HUES6 (cell line): Measurements from ENCODE around the gene DLX6.

Source experiments
- H3K27ac ChIP-seq: 2 replicates; pipeline ENCODE4 v1.7.0; 2013; ENCODE audit warnings: low read depth, mild to moderate bottlenecking, low read length, inconsistent platforms
- H3K27me3 ChIP-seq: 2 replicates; pipeline ENCODE4 v1.6.1; 2013; ENCODE audit warnings: low read length; ENCODE audit not compliant: control insufficient read depth, insufficient read depth
- H3K36me3 ChIP-seq: 2 replicates; pipeline ENCODE4 v1.6.1; 2013; ENCODE audit warnings: low read length; ENCODE audit not compliant: control insufficient read depth, insufficient read depth
- H3K4me1 ChIP-seq: 2 replicates; pipeline ENCODE4 v1.6.1; 2013; ENCODE audit warnings: low read length; ENCODE audit not compliant: control insufficient read depth, insufficient read depth
- H3K4me3 ChIP-seq: 2 replicates; pipeline ENCODE4 v1.5.1; 2013; ENCODE audit warnings: low read depth, low read length
- H3K9ac ChIP-seq: one replicate; pipeline ENCODE4 v1.6.1; 2013; ENCODE audit warnings: mild to moderate bottlenecking, low read length
- H3K9me3 ChIP-seq: 2 replicates; pipeline ENCODE4 v1.6.1; 2013; ENCODE audit warnings: low read depth, low read length; ENCODE audit not compliant: control insufficient read depth, insufficient read depth

Gene DLX6

GRCh38 chr7:96985992-96986391 is 19.4 kb upstream of the DLX6 start:
- Histone ChIP-seq H3K36me3 (no peaks in the 10 kb centered on the region), H3K27me3 (peaks cover 70% of the 10 kb centered on the region), H3K4me3 (no peak overlapping the region), H3K9ac (no peak overlapping the region), H3K9me3 (no peaks in the 10 kb centered on the region), H3K4me1 (peaks cover 16% of the 10 kb centered on the region; the same call in 1 of the 2 replicates), H3K27ac (no peak overlapping the region)

GRCh38 chr7:96986901-96987300 is 18.5 kb upstream of the DLX6 start:
- H3K27ac ChIP-seq, result no peak overlapping the region
- peaks cover 17% of the 10 kb centered on the region; the same call in 1 of the 2 replicates for H3K4me1 ChIP-seq
- no peaks in the 10 kb centered on the region for H3K9me3 ChIP-seq
- peaks cover 79% of the 10 kb centered on the region for H3K27me3 ChIP-seq
- H3K4me3 ChIP-seq, result no peak overlapping the region
- no peak overlapping the region for H3K9ac ChIP-seq
- no peaks in the 10 kb centered on the region for H3K36me3 ChIP-seq

GRCh38 chr7:96987719-96988118 is 17.6 kb upstream of the DLX6 start:
- Histone ChIP-seq H3K27me3 (peaks cover 87% of the 10 kb centered on the region), H3K4me3 (no peak overlapping the region), H3K4me1 (peaks cover 26% of the 10 kb centered on the region), H3K9me3 (no peaks in the 10 kb centered on the region), H3K27ac (no peak overlapping the region), H3K36me3 (no peaks in the 10 kb centered on the region), H3K9ac (no peak overlapping the region)

- H3K4me3 ChIP-seq, result peak overlapping the region; percentile 44
- peaks cover 29% of the 10 kb centered on the region for H3K4me1 ChIP-seq
- peaks cover 92% of the 10 kb centered on the region for H3K27me3 ChIP-seq
These were observed 16.0 kb upstream of the DLX6 start for GRCh38 chr7:96989241-96989858.

GRCh38 chr7:96989859-96990317 is 15.5 kb upstream of the DLX6 start:
- Histone ChIP-seq H3K9me3 (no peaks in the 10 kb centered on the region), H3K4me3 (peak overlapping the region; percentile 44), H3K27me3 (peaks cover 98% of the 10 kb centered on the region), H3K4me1 (peaks cover 29% of the 10 kb centered on the region), H3K36me3 (no peaks in the 10 kb centered on the region), H3K9ac (no peak overlapping the region), H3K27ac (no peak overlapping the region)

More at GRCh38 chr7:96989241-96989858, 16.0 kb upstream of the DLX6 start:
- H3K36me3 ChIP-seq, result no peaks in the 10 kb centered on the region
- no peak overlapping the region for H3K9ac ChIP-seq
- no peak overlapping the region for H3K27ac ChIP-seq
- H3K9me3 ChIP-seq, result no peaks in the 10 kb centered on the region

- Histone ChIP-seq H3K4me1 (peaks cover 27% of the 10 kb centered on the region), H3K9ac (no peak overlapping the region), H3K27ac (no peak overlapping the region), H3K9me3 (no peaks in the 10 kb centered on the region), H3K4me3 (no peak overlapping the region), H3K27me3 (peaks cover 100% of the 10 kb centered on the region), H3K36me3 (no peaks in the 10 kb centered on the region)
These were observed 13.7 kb upstream of the DLX6 start for GRCh38 chr7:96991546-96992191.

GRCh38 chr7:96992192-96993005 is 13.0 kb upstream of the DLX6 start:
- Histone ChIP-seq H3K9me3 (no peaks in the 10 kb centered on the region), H3K36me3 (no peaks in the 10 kb centered on the region), H3K4me1 (peaks cover 34% of the 10 kb centered on the region), H3K9ac (no peak overlapping the region), H3K4me3 (peak overlapping the region; percentile 44), H3K27ac (no peak overlapping the region), H3K27me3 (peaks cover 100% of the 10 kb centered on the region)

GRCh38 chr7:96993094-96993865 is 12.1 kb upstream of the DLX6 start:
- Histone ChIP-seq H3K27me3 (peaks cover 100% of the 10 kb centered on the region), H3K27ac (no peak overlapping the region), H3K36me3 (no peaks in the 10 kb centered on the region), H3K9ac (no peak overlapping the region), H3K4me3 (peak overlapping the region; percentile 44), H3K9me3 (no peaks in the 10 kb centered on the region), H3K4me1 (peaks cover 36% of the 10 kb centered on the region)

- no peak overlapping the region for H3K27ac ChIP-seq
- no peaks in the 10 kb centered on the region for H3K36me3 ChIP-seq
- no peaks in the 10 kb centered on the region for H3K9me3 ChIP-seq
- H3K4me3 ChIP-seq, result no peak overlapping the region
- peaks cover 43% of the 10 kb centered on the region for H3K4me1 ChIP-seq
- no peak overlapping the region for H3K9ac ChIP-seq
- peaks cover 100% of the 10 kb centered on the region for H3K27me3 ChIP-seq
These were observed 11.4 kb upstream of the DLX6 start for GRCh38 chr7:96993980-96994379.

GRCh38 chr7:96995406-96996110 is 9.8 kb upstream of the DLX6 start:
- Histone ChIP-seq H3K9ac (no peak overlapping the region), H3K27ac (no peak overlapping the region), H3K9me3 (no peaks in the 10 kb centered on the region), H3K36me3 (no peaks in the 10 kb centered on the region), H3K27me3 (peaks cover 100% of the 10 kb centered on the region), H3K4me3 (no peak overlapping the region), H3K4me1 (peaks cover 46% of the 10 kb centered on the region)
